H7 (cell line): ENCODE results near the gene CDH10. TPM values are rescaled to one million over a fixed set of nuclear protein-coding genes. Genes with fewer than 3 reads are reported as not detected.

ENCODE experiments used
- DNase-seq: peaks from one replicate; pipeline ENCODE4 v3.0.0; 2012
- H3K27me3 ChIP-seq: 2 replicates; pipeline ENCODE4 v1.6.0; 2011; ENCODE audit warnings: mild to moderate bottlenecking, low read length; ENCODE audit not compliant: control insufficient read depth, insufficient read depth
- H3K36me3 ChIP-seq: replicated peaks from 2 replicates; pipeline ENCODE4 v1.5.1; 2011; ENCODE audit warnings: low read length; ENCODE audit not compliant: control insufficient read depth, insufficient read depth
- H3K4me3 ChIP-seq: 2 replicates; pipeline ENCODE4 v1.5.1; 2011; ENCODE audit warnings: low read depth, mild to moderate bottlenecking, control low read depth, low read length, moderate library complexity; ENCODE audit not compliant: insufficient read depth
- total RNA-seq: library from RNA; depleted of rRNA; stranded (reverse); fragments of >200 nt; shearing (Covaris generic); gene quantifications from 2 replicates; pipeline ENCODE4 v1.2.3, GENCODE V29; 2014

The CDH10 gene
- total RNA-seq, 1 experiment from 2014 or later: 0.55 TPM

- Histone ChIP-seq H3K4me3 (no peak overlapping the region), H3K27me3 (no peaks in the 10 kb centered on the region), H3K36me3 (no peaks in the 10 kb centered on the region)
- no peak for DNase-seq
Measured at GRCh38 chr5:24629798-24630197, 15.0 kb downstream of the CDH10 start.

GRCh38 chr5:24624872-24625271 is 19.9 kb downstream of the CDH10 start:
- DNase-seq: no peak
- H3K27me3 ChIP-seq: no peaks in the 10 kb centered on the region
- no peaks in the 10 kb centered on the region for H3K36me3 ChIP-seq
- no peak overlapping the region for H3K4me3 ChIP-seq

GRCh38 chr5:24623624-24624023 is 21.2 kb downstream of the CDH10 start:
- no peak for DNase-seq
- no peaks in the 10 kb centered on the region for H3K27me3 ChIP-seq
- no peaks in the 10 kb centered on the region for H3K36me3 ChIP-seq
- H3K4me3 ChIP-seq: no peak overlapping the region

GRCh38 chr5:24623031-24623430 is 21.7 kb downstream of the CDH10 start:
- Histone ChIP-seq H3K36me3 (no peaks in the 10 kb centered on the region), H3K4me3 (no peak overlapping the region), H3K27me3 (no peaks in the 10 kb centered on the region)
- no peak for DNase-seq

GRCh38 chr5:24621792-24622191 is 23.0 kb downstream of the CDH10 start:
- no peak overlapping the region for H3K4me3 ChIP-seq
- DNase-seq: no peak
- H3K36me3 ChIP-seq: no peaks in the 10 kb centered on the region
- no peaks in the 10 kb centered on the region for H3K27me3 ChIP-seq

- no peaks in the 10 kb centered on the region for H3K27me3 ChIP-seq
- no peak overlapping the region for H3K4me3 ChIP-seq
Measured at GRCh38 chr5:24616566-24616965, 28.2 kb downstream of the CDH10 start.

GRCh38 chr5:24615159-24615558 is 29.6 kb downstream of the CDH10 start:
- Histone ChIP-seq H3K4me3 (no peak overlapping the region), H3K36me3 (no peaks in the 10 kb centered on the region), H3K27me3 (no peaks in the 10 kb centered on the region)
- no peak for DNase-seq

More at GRCh38 chr5:24616566-24616965, 28.2 kb downstream of the CDH10 start:
- DNase-seq: no peak
- no peaks in the 10 kb centered on the region for H3K36me3 ChIP-seq

GRCh38 chr5:24609706-24610105 is 35.1 kb downstream of the CDH10 start:
- Histone ChIP-seq H3K36me3 (no peaks in the 10 kb centered on the region), H3K27me3 (no peaks in the 10 kb centered on the region), H3K4me3 (no peak overlapping the region)
- DNase-seq: no peak

GRCh38 chr5:24606971-24607370 is 37.8 kb downstream of the CDH10 start:
- Histone ChIP-seq H3K27me3 (no peaks in the 10 kb centered on the region), H3K36me3 (no peaks in the 10 kb centered on the region), H3K4me3 (no peak overlapping the region)
- DNase-seq: no peak

GRCh38 chr5:24602188-24602587 is 42.6 kb downstream of the CDH10 start:
- H3K27me3 ChIP-seq: no peaks in the 10 kb centered on the region
- no peaks in the 10 kb centered on the region for H3K36me3 ChIP-seq
- H3K4me3 ChIP-seq: no peak overlapping the region
- no peak for DNase-seq

GRCh38 chr5:24598956-24599355 is 45.8 kb downstream of the CDH10 start:
- no peaks in the 10 kb centered on the region for H3K36me3 ChIP-seq
- H3K4me3 ChIP-seq: no peak overlapping the region
- H3K27me3 ChIP-seq: no peaks in the 10 kb centered on the region
- DNase-seq: no peak

GRCh38 chr5:24595329-24595728 is 49.4 kb downstream of the CDH10 start:
- no peak for DNase-seq
- no peaks in the 10 kb centered on the region for H3K36me3 ChIP-seq
- H3K27me3 ChIP-seq: no peaks in the 10 kb centered on the region
- H3K4me3 ChIP-seq: no peak overlapping the region

- Histone ChIP-seq H3K36me3 (no peaks in the 10 kb centered on the region), H3K27me3 (no peaks in the 10 kb centered on the region), H3K4me3 (no peak overlapping the region)
- DNase-seq: no peak
Measured at GRCh38 chr5:24591426-24591825, 53.4 kb downstream of the CDH10 start.

GRCh38 chr5:24589566-24589965 is 55.2 kb downstream of the CDH10 start:
- no peaks in the 10 kb centered on the region for H3K27me3 ChIP-seq
- H3K4me3 ChIP-seq: no peak overlapping the region
- H3K36me3 ChIP-seq: no peaks in the 10 kb centered on the region
- DNase-seq: no peak

- Histone ChIP-seq H3K36me3 (no peaks in the 10 kb centered on the region), H3K27me3 (no peaks in the 10 kb centered on the region), H3K4me3 (no peak overlapping the region)
- DNase-seq: no peak
Measured at GRCh38 chr5:24585751-24586150, 59.0 kb downstream of the CDH10 start.

GRCh38 chr5:24571302-24571701 is 73.5 kb downstream of the CDH10 start:
- Histone ChIP-seq H3K36me3 (no peaks in the 10 kb centered on the region), H3K4me3 (no peak overlapping the region)
- DNase-seq: no peak

More at GRCh38 chr5:24571302-24571701, 73.5 kb downstream of the CDH10 start:
- H3K27me3 ChIP-seq: no peaks in the 10 kb centered on the region
